ENCODE results near the gene TRIM43B.

GRCh38 chr2:95505222-95505621, 20.7 kb upstream of the TRIM43B start:
- TF ChIP-seq, protein P1, sequence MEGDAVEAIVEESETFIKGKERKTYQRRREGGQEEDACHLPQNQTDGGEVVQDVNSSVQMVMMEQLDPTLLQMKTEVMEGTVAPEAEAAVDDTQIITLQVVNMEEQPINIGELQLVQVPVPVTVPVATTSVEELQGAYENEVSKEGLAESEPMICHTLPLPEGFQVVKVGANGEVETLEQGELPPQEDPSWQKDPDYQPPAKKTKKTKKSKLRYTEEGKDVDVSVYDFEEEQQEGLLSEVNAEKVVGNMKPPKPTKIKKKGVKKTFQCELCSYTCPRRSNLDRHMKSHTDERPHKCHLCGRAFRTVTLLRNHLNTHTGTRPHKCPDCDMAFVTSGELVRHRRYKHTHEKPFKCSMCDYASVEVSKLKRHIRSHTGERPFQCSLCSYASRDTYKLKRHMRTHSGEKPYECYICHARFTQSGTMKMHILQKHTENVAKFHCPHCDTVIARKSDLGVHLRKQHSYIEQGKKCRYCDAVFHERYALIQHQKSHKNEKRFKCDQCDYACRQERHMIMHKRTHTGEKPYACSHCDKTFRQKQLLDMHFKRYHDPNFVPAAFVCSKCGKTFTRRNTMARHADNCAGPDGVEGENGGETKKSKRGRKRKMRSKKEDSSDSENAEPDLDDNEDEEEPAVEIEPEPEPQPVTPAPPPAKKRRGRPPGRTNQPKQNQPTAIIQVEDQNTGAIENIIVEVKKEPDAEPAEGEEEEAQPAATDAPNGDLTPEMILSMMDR (conservative IDR thresholded peaks at IDR 0.05; ENCODE audit: low read length) = no peak
- TF ChIP-seq EZH2phosphoT487 (IDR thresholded peaks at IDR 0.05; ENCODE audit: borderline replicate concordance) = no peak
